HepG2 (cell line): ENCODE measurements around the gene TAF6. TPM values are rescaled to one million over a fixed set of nuclear protein-coding genes. Genes with fewer than 3 reads are reported as not detected.
A peak's percentile ranks its signal among the peaks of the same experiment; 100 is the strongest.

ENCODE experiments used
- ATAC-seq: fragments of 200-7000 bp; cut with Tn5 transposase; 3 replicates; pipeline ENCODE4 v1.9.1; 2020; ENCODE audit warnings: mild to moderate bottlenecking, moderate library complexity
- BruUV-seq: library from RNA; stranded (reverse); fragments of 400-500 nt; replicated peaks from 2 replicates; lab custom pipeline; 2021; lab: Mats Ljungman, UMichigan
- CTCF ChIA-PET: fragments of 300-600 bp; formaldehyde crosslinking; extraction: SDS; loops from one replicate; lab custom pipeline; 2021; ENCODE audit warnings: low total read pairs, inconsistent platforms, low intra/inter-chr PET ratio; lab: Yijun Ruan, JAX
- POLR2A ChIA-PET: fragments of 350-600 bp; sonication (Branson Sonifier 250); formaldehyde crosslinking; loops from one replicate; lab custom pipeline; 2020; ENCODE audit warnings: antibody characterized with exemption, inconsistent platforms; lab: Yijun Ruan, JAX
- DNase-seq: peaks from one replicate; pipeline ENCODE4 v3.0.0-alpha.2; 2015; ENCODE audit warnings: low spot score
- FAIRE-seq: peaks from 3 replicates; lab custom pipeline; 2011; peaks lifted over from hg19 to GRCh38; lab: Jason Lieb, UNC
- H2AFZ ChIP-seq: one replicate; pipeline ENCODE4 v1.6.1; 2011; ENCODE audit warnings: low read length, inconsistent platforms
- H3K27ac ChIP-seq: fragments of 300-600 bp; 3 replicates; pipeline ENCODE4 v1.8.0; 2011; ENCODE audit warnings: mixed run types, mild to moderate bottlenecking, mixed read lengths, low read length, inconsistent platforms; ENCODE audit not compliant: insufficient read depth; ENCODE audit errors: extremely low read length
- H3K27me3 ChIP-seq, 2 experiments: fragments of 200-600 bp in 1 of 2; 2 replicates in 1 of 2; 3 replicates in 1 of 2; pipeline versions ENCODE4 v1.6.0 to v1.8.0; 2011; ENCODE audit warnings: low read length in 2 of 2, mild to moderate bottlenecking in 2 of 2, moderate library complexity in 2 of 2, inconsistent platforms in 1 of 2; ENCODE audit not compliant: insufficient read depth in 2 of 2, control insufficient read depth in 1 of 2
- H3K36me3 ChIP-seq, 2 experiments: fragments of 200-600 bp in 1 of 2; replicated peaks in 1 of 2; 2 replicates in 1 of 2; 3 replicates in 1 of 2; pipeline versions ENCODE4 v1.5.1 to v1.8.0; 2011; ENCODE audit warnings: low read length in 2 of 2, inconsistent platforms in 1 of 2; ENCODE audit not compliant: insufficient read depth in 2 of 2, control insufficient read depth in 1 of 2
- H3K4me1 ChIP-seq: 2 replicates; pipeline ENCODE4 v1.5.1; 2012; ENCODE audit warnings: low read length, inconsistent platforms; ENCODE audit not compliant: insufficient read depth
- H3K4me2 ChIP-seq: 2 replicates; pipeline ENCODE4 v1.6.0; 2011; ENCODE audit warnings: low read depth, low read length, inconsistent platforms
- H3K4me3 ChIP-seq, 3 experiments: fragments of 200-600 bp in 1 of 3; sonication (generic), shearing (Covaris generic) in 1 of 3; replicated peaks in 1 of 3; 2 replicates each; pipeline ENCODE4 v1.5.1; 2011 to 2016; ENCODE audit warnings: low read length in 3 of 3, inconsistent platforms in 2 of 3, low read depth in 2 of 3, mild to moderate bottlenecking in 2 of 3, control low read depth in 1 of 3, mixed read lengths in 1 of 3; ENCODE audit not compliant: insufficient read depth in 1 of 3
- H3K79me2 ChIP-seq: one replicate; pipeline ENCODE4 v1.6.1; 2011; ENCODE audit warnings: low read length, inconsistent platforms; ENCODE audit not compliant: insufficient read depth
- H3K9ac ChIP-seq: 2 replicates; pipeline ENCODE4 v1.6.0; 2011; ENCODE audit warnings: mild to moderate bottlenecking, low read depth, low read length, inconsistent platforms; ENCODE audit not compliant: insufficient read depth
- H3K9me3 ChIP-seq: 2 replicates; pipeline ENCODE4 v1.5.1; 2012; ENCODE audit warnings: mild to moderate bottlenecking, low read length
- H4K20me1 ChIP-seq: 2 replicates; pipeline ENCODE4 v1.6.0; 2011; ENCODE audit warnings: inconsistent platforms, mild to moderate bottlenecking, low read length, moderate library complexity; ENCODE audit not compliant: insufficient read depth
- NR2F6 ChIP-seq, 2 experiments: IDR thresholded peaks; 2 replicates each; pipeline ENCODE4 v1.6.1; 2016; ENCODE audit warnings: antibody characterized with exemption in 1 of 2, mild to moderate bottlenecking in 1 of 2
- PHF8 ChIP-seq: sonication (generic); formaldehyde crosslinking; IDR thresholded peaks from 2 replicates; pipeline ENCODE4 v1.5.0; 2020; ENCODE audit warnings: missing genetic modification reagents
- SOX6 ChIP-seq, 2 experiments: fragments of 450-650 bp in 1 of 2; sonication (generic) in 1 of 2; formaldehyde crosslinking in 1 of 2; IDR thresholded peaks; 2 replicates each; pipeline versions ENCODE4 v1.4.0 to v1.6.1; 2017 to 2020; ENCODE audit warnings: antibody characterized with exemption in 1 of 2, mild to moderate bottlenecking in 1 of 2, missing genetic modification reagents in 1 of 2
- ZKSCAN8 ChIP-seq: IDR thresholded peaks from 2 replicates; pipeline ENCODE4 v1.6.1; 2016; ENCODE audit warnings: borderline replicate concordance, missing genetic modification reagents, missing compliant biosample characterization
- ZNF713 ChIP-seq: sonication (generic); formaldehyde crosslinking; IDR thresholded peaks from 2 replicates; pipeline ENCODE4 v1.4.0; 2020; ENCODE audit warnings: mild to moderate bottlenecking, missing genetic modification reagents
- WGBS: methylation state at CpG from one replicate; pipeline ENCODE4 v1.1.6; 2017; ENCODE audit warnings: low lambda C conversion rate; 5-methylcytosine and 5-hydroxymethylcytosine counted together
- in situ Hi-C: cut with HindIII; loops from 2 replicates; pipeline ENCODE4 v1.10.0; 2017; ENCODE audit warnings: low pct_unique_long_range_greater_than_20kb; ENCODE audit not compliant: extremely low pct_ligation_motif_present
- intact Hi-C: fragments of 100-400 bp; cut with micrococcal nuclease; formaldehyde crosslinking; loops from one replicate; pipeline ENCODE4 v1.10.0; 2022; ENCODE audit not compliant: unreplicated experiment
- polyA plus RNA-seq, 8 experiments: library from polyadenylated mRNA; depleted of rRNA in 3 of 8; stranded (reverse) in 7 of 8; unstranded in 1 of 8; fragments of >200 nt; fragmentation: Illumina TruSeq in 4 of 8; extraction: Trizol in 4 of 8; gene quantifications; 2 replicates each; pipeline versions ENCODE4 v1.2.1 to v1.2.3, GENCODE V29; 2011 to 2016; ENCODE audit warnings: low read depth in 4 of 8, missing spikeins in 1 of 8, mixed read lengths in 1 of 8; ENCODE audit not compliant: insufficient read depth in 1 of 8
- total RNA-seq, 5 experiments: library from RNA; depleted of rRNA; stranded (reverse); fragments of >200 nt; fragmentation: Illumina TruSeq; extraction: Trizol; gene quantifications; 2 replicates each; pipeline ENCODE4 v1.2.3, GENCODE V29; 2016; ENCODE audit warnings: low read depth in 1 of 5
- TF ChIP-seq, protein P1 (sequence below): sonication (generic); formaldehyde crosslinking; IDR thresholded peaks from 2 replicates; pipeline ENCODE4 v1.4.0; 2020; ENCODE audit warnings: mild to moderate bottlenecking, missing genetic modification reagents
- TF ChIP-seq, protein P2 (sequence below): IDR thresholded peaks from 2 replicates; pipeline ENCODE4 v1.6.1; 2016
- TF ChIP-seq, protein P3 (sequence below): sonication (generic); formaldehyde crosslinking; IDR thresholded peaks from 2 replicates; pipeline ENCODE4 v1.4.0; 2020; ENCODE audit warnings: mild to moderate bottlenecking, missing genetic modification reagents
- TF ChIP-seq, protein P4 (sequence below): sonication (generic); formaldehyde crosslinking; IDR thresholded peaks from 2 replicates; pipeline ENCODE4 v1.4.0; 2020; ENCODE audit warnings: missing genetic modification reagents, low read depth, mild to moderate bottlenecking, borderline replicate concordance

TAF6 gene
- total and polyA plus RNA-seq, 2 of the 13 experiments (the other 11 are each of a cell fraction or from before 2014, with no cell fraction given) = 12.9 to 18.8 TPM

DNA sequence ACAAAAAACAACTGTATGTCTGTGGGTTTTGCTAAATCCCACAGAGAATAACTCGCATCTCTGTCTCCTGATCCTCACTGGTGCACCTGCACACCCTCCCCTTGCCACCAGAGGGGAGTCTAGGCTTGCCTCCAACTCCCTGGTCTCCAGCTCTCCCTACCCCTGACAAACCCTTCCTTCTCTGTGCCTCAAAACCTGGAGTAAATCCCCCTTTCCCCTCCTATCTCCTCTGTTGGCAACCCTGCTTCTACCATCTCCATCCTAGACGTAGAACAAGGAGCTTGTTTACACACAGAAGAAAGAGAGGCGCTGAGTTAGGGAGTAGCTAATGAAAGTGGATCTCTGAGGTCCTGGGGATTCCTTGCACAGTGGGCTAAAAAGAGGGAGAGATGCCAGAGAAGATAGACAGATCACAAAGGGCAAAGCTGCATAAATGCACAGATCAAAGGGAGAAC lies 13.6 kb upstream of the TAF6 start (continued):
- TF ChIP-seq, protein P1, sequence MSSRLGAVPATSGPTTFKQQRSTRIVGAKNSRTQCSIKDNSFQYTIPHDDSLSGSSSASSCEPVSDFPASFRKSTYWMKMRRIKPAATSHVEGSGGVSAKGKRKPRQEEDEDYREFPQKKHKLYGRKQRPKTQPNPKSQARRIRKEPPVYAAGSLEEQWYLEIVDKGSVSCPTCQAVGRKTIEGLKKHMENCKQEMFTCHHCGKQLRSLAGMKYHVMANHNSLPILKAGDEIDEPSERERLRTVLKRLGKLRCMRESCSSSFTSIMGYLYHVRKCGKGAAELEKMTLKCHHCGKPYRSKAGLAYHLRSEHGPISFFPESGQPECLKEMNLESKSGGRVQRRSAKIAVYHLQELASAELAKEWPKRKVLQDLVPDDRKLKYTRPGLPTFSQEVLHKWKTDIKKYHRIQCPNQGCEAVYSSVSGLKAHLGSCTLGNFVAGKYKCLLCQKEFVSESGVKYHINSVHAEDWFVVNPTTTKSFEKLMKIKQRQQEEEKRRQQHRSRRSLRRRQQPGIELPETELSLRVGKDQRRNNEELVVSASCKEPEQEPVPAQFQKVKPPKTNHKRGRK (CRISPR knock-in tag) = peak; percentile 81; the same call in 1 of the 2 replicates
- TF ChIP-seq, protein P2, sequence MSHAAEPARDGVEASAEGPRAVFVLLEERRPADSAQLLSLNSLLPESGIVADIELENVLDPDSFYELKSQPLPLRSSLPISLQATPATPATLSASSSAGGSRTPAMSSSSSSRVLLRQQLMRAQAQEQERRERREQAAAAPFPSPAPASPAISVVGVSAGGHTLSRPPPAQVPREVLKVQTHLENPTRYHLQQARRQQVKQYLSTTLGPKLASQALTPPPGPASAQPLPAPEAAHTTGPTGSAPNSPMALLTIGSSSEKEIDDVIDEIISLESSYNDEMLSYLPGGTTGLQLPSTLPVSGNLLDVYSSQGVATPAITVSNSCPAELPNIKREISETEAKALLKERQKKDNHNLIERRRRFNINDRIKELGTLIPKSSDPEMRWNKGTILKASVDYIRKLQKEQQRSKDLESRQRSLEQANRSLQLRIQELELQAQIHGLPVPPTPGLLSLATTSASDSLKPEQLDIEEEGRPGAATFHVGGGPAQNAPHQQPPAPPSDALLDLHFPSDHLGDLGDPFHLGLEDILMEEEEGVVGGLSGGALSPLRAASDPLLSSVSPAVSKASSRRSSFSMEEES (CRISPR knock-in tag) = 0 out of 2 replicates have a peak, but pooled peaks have one; percentile 0
- TF ChIP-seq, protein P3, sequence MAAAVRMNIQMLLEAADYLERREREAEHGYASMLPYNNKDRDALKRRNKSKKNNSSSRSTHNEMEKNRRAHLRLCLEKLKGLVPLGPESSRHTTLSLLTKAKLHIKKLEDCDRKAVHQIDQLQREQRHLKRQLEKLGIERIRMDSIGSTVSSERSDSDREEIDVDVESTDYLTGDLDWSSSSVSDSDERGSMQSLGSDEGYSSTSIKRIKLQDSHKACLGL (CRISPR knock-in tag) = no peak

DNA sequence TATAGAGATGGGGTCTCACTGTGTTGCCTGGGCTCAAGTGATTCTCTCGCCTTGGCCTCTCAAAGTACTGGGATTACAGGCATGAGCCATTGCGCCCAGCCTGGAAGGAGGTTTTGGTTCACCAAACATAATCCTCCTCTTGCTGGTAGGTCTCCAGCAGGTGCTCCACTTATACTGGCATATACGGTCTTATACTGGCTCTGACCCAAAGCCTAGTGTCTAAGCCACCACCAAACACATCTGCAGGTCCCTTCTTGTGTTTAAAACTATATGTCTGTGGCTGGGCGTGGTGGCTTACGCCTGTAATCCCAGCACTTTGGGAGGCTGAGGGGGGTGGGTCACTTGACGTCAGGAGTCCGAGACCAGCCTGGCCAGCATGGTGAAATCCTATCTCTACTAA lies 13.0 kb upstream of the TAF6 start:
- Histone ChIP-seq H4K20me1 (no peaks in the 10 kb centered on the region), H3K9me3 (no peaks in the 10 kb centered on the region), H3K27me3 (no peaks in the 10 kb centered on the region), H2AFZ (no peak overlapping the region), H3K36me3 (no peaks in the 10 kb centered on the region), H3K27ac (no peak overlapping the region), H3K4me1 (peaks cover 31% of the 10 kb centered on the region), H3K79me2 (no peaks in the 10 kb centered on the region), H3K9ac (no peak overlapping the region), H3K4me2 (no peak overlapping the region; the same call in 1 of the 2 replicates), H3K4me3 (no peak overlapping the region)
- ATAC-seq (no peak), FAIRE-seq (no peak), DNase-seq (no peak)
- ChIA-PET CTCF (interaction anchor here (1.1 to 1.9 kb wide), 3 partner anchors 9 to 85 kb away, joined by 3 to 17 read pairs (median 3); no protein-coding TSS in a partner anchor), POLR2A (interaction anchor here (1.0 to 1.7 kb wide), 3 partner anchors 17 to 85 kb away, joined by 3 to 6 read pairs (median 4); partner anchors contain the start of genes AP4M1 and LAMTOR4)
- no TSS peak for BruUV-seq
- TF ChIP-seq ZKSCAN8 (CRISPR knock-in tag) (no peak), ZNF713 (CRISPR knock-in tag) (no peak), NR2F6 (IDR thresholded peaks at IDR 0.05) (no peak), NR2F6 (CRISPR knock-in tag; IDR thresholded peaks at IDR 0.05) (no peak), SOX6 (IDR thresholded peaks at IDR 0.05) (no peak), SOX6 (CRISPR knock-in tag; IDR thresholded peaks at IDR 0.05) (no peak), PHF8 (no peak)
- TF ChIP-seq, protein P4, sequence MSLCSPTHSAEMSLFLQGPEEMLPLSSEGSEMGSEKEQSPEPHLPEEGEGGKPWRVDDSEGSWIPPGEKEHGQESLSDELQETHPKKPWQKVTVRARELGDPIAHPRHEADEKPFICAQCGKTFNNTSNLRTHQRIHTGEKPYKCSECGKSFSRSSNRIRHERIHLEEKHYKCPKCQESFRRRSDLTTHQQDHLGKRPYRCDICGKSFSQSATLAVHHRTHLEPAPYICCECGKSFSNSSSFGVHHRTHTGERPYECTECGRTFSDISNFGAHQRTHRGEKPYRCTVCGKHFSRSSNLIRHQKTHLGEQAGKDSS (CRISPR knock-in tag) = no peak
- WGBS = 55% methylated on average over 7 of the region's 7 CpGs
- in situ Hi-C loops = loop anchor here (5.0 kb wide), 1 partner anchor 80 kb away; no protein-coding TSS in a partner anchor
- intact Hi-C loops = loop anchor here (2.0 kb wide), 1 partner anchor 85 kb away; no protein-coding TSS in a partner anchor
